HG02623 (cell line): ENCODE results near the gene NSD1.

Experiments used
- ATAC-seq: cut with Tn5 transposase; IDR thresholded peaks from one replicate; pipeline ENCODE4 v1.9.1; 2021; ENCODE audit warnings: moderate library complexity; ENCODE audit not compliant: unreplicated experiment

Gene NSD1

GRCh38 chr5:177097016-177097985, 36.3 kb upstream of the NSD1 start:
- no peak for ATAC-seq

- ATAC-seq = no peak
Measured at GRCh38 chr5:177098120-177098469, 35.5 kb upstream of the NSD1 start.

GRCh38 chr5:177098470-177099141, 35.0 kb upstream of the NSD1 start:
- ATAC-seq = no peak

- ATAC-seq = no peak
Measured at GRCh38 chr5:177099422-177100093, 34.0 kb upstream of the NSD1 start.

- ATAC-seq = no peak
Measured at GRCh38 chr5:177100714-177101121, 32.9 kb upstream of the NSD1 start.

GRCh38 chr5:177103523-177104253, 29.9 kb upstream of the NSD1 start:
- no peak for ATAC-seq

- no peak for ATAC-seq
Measured at GRCh38 chr5:177105691-177106476, 27.7 kb upstream of the NSD1 start.

GRCh38 chr5:177107159-177107558, 26.4 kb upstream of the NSD1 start:
- no peak for ATAC-seq

- ATAC-seq = no peak
Measured at GRCh38 chr5:177109810-177110209, 23.8 kb upstream of the NSD1 start.

- no peak for ATAC-seq
Measured at GRCh38 chr5:177111720-177112394, 21.7 kb upstream of the NSD1 start.

- ATAC-seq = no peak
Measured at GRCh38 chr5:177112589-177113220, 20.9 kb upstream of the NSD1 start.

- ATAC-seq = no peak
Measured at GRCh38 chr5:177113566-177114424, 19.8 kb upstream of the NSD1 start.

GRCh38 chr5:177116631-177117373, 16.8 kb upstream of the NSD1 start:
- ATAC-seq = peak; percentile 57

- ATAC-seq = no peak
Measured at GRCh38 chr5:177117441-177118045, 16.0 kb upstream of the NSD1 start.

GRCh38 chr5:177122566-177122965, 11.0 kb upstream of the NSD1 start:
- no peak for ATAC-seq

GRCh38 chr5:177123789-177124485, 9.6 kb upstream of the NSD1 start:
- peak; percentile 25 for ATAC-seq
